Measurements from ENCODE around the gene DLGAP3.
A peak's percentile ranks its signal among the peaks of the same experiment; 100 is the strongest.

The DLGAP3 gene

GRCh38 chr1:34871443-34872132, 57.9 kb downstream of the DLGAP3 start:
- TF ChIP-seq Cebpa-rat (IDR thresholded peaks at IDR 0.05): no peak
- no peak overlapping the region for H3K9ac ChIP-seq

GRCh38 chr1:34870395-34870794, 59.1 kb downstream of the DLGAP3 start:
- peaks cover 11% of the 10 kb centered on the region; the same call in 1 of the 2 replicates for H3K4me1 ChIP-seq
- no peak for TF ChIP-seq Cebpa-rat (IDR thresholded peaks at IDR 0.05)
- no peaks in the 10 kb centered on the region for H3K36me3 ChIP-seq
- H3K27ac ChIP-seq: no peak overlapping the region
- H3K4me3 ChIP-seq: no peak overlapping the region
- no peaks in the 10 kb centered on the region for H4K20me1 ChIP-seq
- H3K9me3 ChIP-seq: no peaks in the 10 kb centered on the region
- no peaks in the 10 kb centered on the region for H3K27me3 ChIP-seq
- no peak overlapping the region for H3K9ac ChIP-seq
- H3K4me2 ChIP-seq: no peak overlapping the region

More at GRCh38 chr1:34871443-34872132, 57.9 kb downstream of the DLGAP3 start:
- no peaks in the 10 kb centered on the region for H3K9me3 ChIP-seq
- H3K27ac ChIP-seq: no peak overlapping the region
- H3K4me1 ChIP-seq: peaks cover 10% of the 10 kb centered on the region; the same call in 1 of the 2 replicates
- no peaks in the 10 kb centered on the region for H4K20me1 ChIP-seq
- no peaks in the 10 kb centered on the region for H3K27me3 ChIP-seq
- H3K4me3 ChIP-seq: no peak overlapping the region
- no peak overlapping the region for H3K4me2 ChIP-seq
- H3K36me3 ChIP-seq: no peaks in the 10 kb centered on the region

GRCh38 chr1:34869760-34870159, 59.7 kb downstream of the DLGAP3 start:
- TF ChIP-seq Cebpa-rat (IDR thresholded peaks at IDR 0.05): no peak
- Histone ChIP-seq H3K9ac (no peak overlapping the region), H3K4me3 (no peak overlapping the region), H3K27ac (no peak overlapping the region), H3K36me3 (no peaks in the 10 kb centered on the region), H3K27me3 (no peaks in the 10 kb centered on the region), H3K4me1 (peaks cover 11% of the 10 kb centered on the region; the same call in 1 of the 2 replicates), H3K4me2 (no peak overlapping the region), H4K20me1 (no peaks in the 10 kb centered on the region), H3K9me3 (no peaks in the 10 kb centered on the region)

- no peak overlapping the region for H3K9ac ChIP-seq
- no peaks in the 10 kb centered on the region for H3K9me3 ChIP-seq
- no peaks in the 10 kb centered on the region for H3K27me3 ChIP-seq
- H4K20me1 ChIP-seq: no peaks in the 10 kb centered on the region
- no peaks in the 10 kb centered on the region for H3K36me3 ChIP-seq
- H3K27ac ChIP-seq: no peak overlapping the region
- no peak for TF ChIP-seq Cebpa-rat (IDR thresholded peaks at IDR 0.05)
- H3K4me1 ChIP-seq: peaks cover 11% of the 10 kb centered on the region; the same call in 1 of the 2 replicates
- no peak overlapping the region for H3K4me3 ChIP-seq
- no peak overlapping the region for H3K4me2 ChIP-seq
Measured at GRCh38 chr1:34868230-34869049, 61.0 kb downstream of the DLGAP3 start.

- 0 out of 2 replicates have a peak overlapping the region, but pooled peaks have one; percentile 94 for H3K4me2 ChIP-seq
Measured at GRCh38 chr1:34867415-34867814, 62.0 kb downstream of the DLGAP3 start.

GRCh38 chr1:34866762-34867109, 62.7 kb downstream of the DLGAP3 start:
- Histone ChIP-seq H3K36me3 (no peaks in the 10 kb centered on the region), H3K9ac (peak overlapping the region; percentile 87), H3K4me2 (peak overlapping the region; percentile 94), H3K27me3 (no peaks in the 10 kb centered on the region), H3K4me3 (peak overlapping the region; percentile 75), H3K4me1 (peaks cover 11% of the 10 kb centered on the region; the same call in 1 of the 2 replicates), H4K20me1 (no peaks in the 10 kb centered on the region), H3K27ac (peak overlapping the region; percentile 88; the same call in 1 of the 2 replicates), H3K9me3 (no peaks in the 10 kb centered on the region)
- TF ChIP-seq Cebpa-rat (IDR thresholded peaks at IDR 0.05): no peak

More at GRCh38 chr1:34867415-34867814, 62.0 kb downstream of the DLGAP3 start:
- Histone ChIP-seq H3K27ac (no peak overlapping the region), H3K27me3 (no peaks in the 10 kb centered on the region), H3K36me3 (no peaks in the 10 kb centered on the region), H4K20me1 (no peaks in the 10 kb centered on the region), H3K4me3 (no peak overlapping the region), H3K4me1 (peaks cover 11% of the 10 kb centered on the region; the same call in 1 of the 2 replicates), H3K9me3 (no peaks in the 10 kb centered on the region), H3K9ac (no peak overlapping the region)
- TF ChIP-seq Cebpa-rat (IDR thresholded peaks at IDR 0.05): no peak

- TF ChIP-seq Cebpa-rat (IDR thresholded peaks at IDR 0.05): no peak
- Histone ChIP-seq H3K27ac (peak overlapping the region; percentile 88), H3K4me3 (peak overlapping the region; percentile 75), H3K4me1 (peaks cover 11% of the 10 kb centered on the region; the same call in 1 of the 2 replicates), H3K27me3 (no peaks in the 10 kb centered on the region), H3K9ac (peak overlapping the region; percentile 87), H3K9me3 (no peaks in the 10 kb centered on the region), H4K20me1 (no peaks in the 10 kb centered on the region), H3K4me2 (peak overlapping the region; percentile 94), H3K36me3 (no peaks in the 10 kb centered on the region)
Measured at GRCh38 chr1:34865981-34866761, 63.3 kb downstream of the DLGAP3 start.

- H3K27me3 ChIP-seq: no peaks in the 10 kb centered on the region
- H3K9me3 ChIP-seq: no peaks in the 10 kb centered on the region
- peak overlapping the region; percentile 88 for H3K27ac ChIP-seq
- no peaks in the 10 kb centered on the region for H4K20me1 ChIP-seq
- peaks cover 11% of the 10 kb centered on the region; the same call in 1 of the 2 replicates for H3K4me1 ChIP-seq
- peak overlapping the region; percentile 87 for H3K9ac ChIP-seq
- no peaks in the 10 kb centered on the region for H3K36me3 ChIP-seq
- TF ChIP-seq Cebpa-rat (IDR thresholded peaks at IDR 0.05): no peak
- H3K4me2 ChIP-seq: peak overlapping the region; percentile 94
- peak overlapping the region; percentile 75 for H3K4me3 ChIP-seq
Measured at GRCh38 chr1:34865573-34865972, 63.9 kb downstream of the DLGAP3 start.

- no peak overlapping the region for H3K4me3 ChIP-seq
- no peak overlapping the region for H3K9ac ChIP-seq
- no peak overlapping the region for H3K27ac ChIP-seq
- no peak overlapping the region for H3K4me2 ChIP-seq
- no peaks in the 10 kb centered on the region for H3K9me3 ChIP-seq
- peaks cover 17% of the 10 kb centered on the region for H3K4me1 ChIP-seq
- H3K27me3 ChIP-seq: no peaks in the 10 kb centered on the region
- no peak for TF ChIP-seq Cebpa-rat (IDR thresholded peaks at IDR 0.05)
- H4K20me1 ChIP-seq: no peaks in the 10 kb centered on the region
- no peaks in the 10 kb centered on the region for H3K36me3 ChIP-seq
Measured at GRCh38 chr1:34864759-34865158, 64.7 kb downstream of the DLGAP3 start.

Data from BLaER1 (cell line).